Testis (tissue), 3 donors: ENCODE results near the gene KLHL7. TPM values are rescaled to one million over a fixed set of nuclear protein-coding genes. Genes with fewer than 3 reads are reported as not detected.

ENCODE experiments used
- DNase-seq: peaks from one replicate; pipeline ENCODE4 v3.0.0-alpha.2; 2019
- H3K27ac ChIP-seq, 2 donors: fragments of 200-600 bp; sonication (generic); one replicate each; pipeline ENCODE4 v1.5.1; 2019
- H3K27me3 ChIP-seq: fragments of 200-600 bp; sonication (generic); one replicate; pipeline ENCODE4 v1.5.1; 2019
- H3K36me3 ChIP-seq: fragments of 200-600 bp; sonication (generic); one replicate; pipeline ENCODE4 v1.5.1; 2017; ENCODE audit warnings: low read depth; ENCODE audit errors: missing control alignments
- H3K4me1 ChIP-seq: fragments of 200-600 bp; sonication (generic); one replicate; pipeline ENCODE4 v1.5.1; 2019
- H3K4me3 ChIP-seq, 2 donors: fragments of 200-600 bp; sonication (generic); one replicate each; pipeline ENCODE4 v1.5.1; 2017 to 2019
- H3K9me3 ChIP-seq: fragments of 200-600 bp; sonication (generic); one replicate; pipeline ENCODE4 v1.5.1; 2017
- POLR2A ChIP-seq: fragments of 450-650 bp; IDR thresholded peaks from one replicate; pipeline ENCODE4 v1.6.1; 2017; ENCODE audit warnings: antibody characterized with exemption, mild to moderate bottlenecking, moderate library complexity
- WGBS, 2 donors: methylation state at CpG; one replicate each; pipeline ENCODE4 v1.1.5; 2018; 5-methylcytosine and 5-hydroxymethylcytosine counted together
- intact Hi-C: fragments of 100-400 bp; cut with DNase I; formaldehyde crosslinking; loops from one replicate; pipeline ENCODE4 v1.15.1; 2023; ENCODE audit warnings: low total_unique reads
- polyA plus RNA-seq: library from polyadenylated mRNA; stranded (reverse); fragments of 350-450 nt; fragmentation: Illumina TruSeq; extraction: RNeasy Lipid Tissue Mini Kit (QIAGEN cat#74804); gene quantifications from one replicate; pipeline ENCODE4 v1.2.3, GENCODE V29; 2014; ENCODE audit warnings: low read depth, low replicate concordance; ENCODE audit not compliant: insufficient read depth
- total RNA-seq, 2 donors: library from RNA; depleted of rRNA; stranded (reverse); fragments of >200 nt; gene quantifications; one replicate each; pipeline ENCODE4 v1.2.3, GENCODE V29; 2016
- TF ChIP-seq, protein P1 (sequence below), 3 experiments: fragments of 450-650 bp in 2 of 3; fragments of 200-600 bp in 1 of 3; sonication (generic) in 1 of 3; IDR thresholded peaks; one replicate each; pipeline ENCODE4 v1.5.1; 2016 to 2019; ENCODE audit warnings: antibody characterized with exemption in 3 of 3, mild to moderate bottlenecking in 2 of 3, moderate library complexity in 1 of 3

The KLHL7 gene
- total and polyA plus RNA-seq, 3 donors from 2014 or later, result 85.3 to 135 (median 113) TPM

DNA sequence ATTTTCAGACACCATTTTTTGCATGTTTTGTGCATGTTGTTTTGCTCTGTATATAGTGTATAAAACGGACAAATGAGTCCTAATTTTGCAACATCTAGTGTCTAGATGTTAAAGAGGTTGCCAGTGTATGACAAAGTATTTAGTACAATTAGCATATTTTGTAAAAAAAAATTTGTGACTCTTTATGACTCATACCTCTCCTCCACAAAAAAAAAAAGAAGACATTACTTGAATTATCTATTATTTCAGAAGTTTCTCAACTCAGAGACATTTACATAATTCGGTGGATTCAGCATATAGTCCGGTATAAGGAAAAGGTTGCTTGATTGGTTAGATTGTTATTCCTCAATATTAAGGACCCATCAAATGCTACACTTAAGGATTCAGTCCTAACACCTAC is 102.3 kb downstream of the KLHL7 start:
- no peak overlapping the region for H3K4me3 ChIP-seq
- H3K36me3 ChIP-seq, result no peaks in the 10 kb centered on the region
- H3K27ac ChIP-seq, result no peak overlapping the region
- no peaks in the 10 kb centered on the region for H3K9me3 ChIP-seq
- peaks cover 4% of the 10 kb centered on the region for H3K4me1 ChIP-seq
- TF ChIP-seq POLR2A, result no peak
- TF ChIP-seq, protein P1, sequence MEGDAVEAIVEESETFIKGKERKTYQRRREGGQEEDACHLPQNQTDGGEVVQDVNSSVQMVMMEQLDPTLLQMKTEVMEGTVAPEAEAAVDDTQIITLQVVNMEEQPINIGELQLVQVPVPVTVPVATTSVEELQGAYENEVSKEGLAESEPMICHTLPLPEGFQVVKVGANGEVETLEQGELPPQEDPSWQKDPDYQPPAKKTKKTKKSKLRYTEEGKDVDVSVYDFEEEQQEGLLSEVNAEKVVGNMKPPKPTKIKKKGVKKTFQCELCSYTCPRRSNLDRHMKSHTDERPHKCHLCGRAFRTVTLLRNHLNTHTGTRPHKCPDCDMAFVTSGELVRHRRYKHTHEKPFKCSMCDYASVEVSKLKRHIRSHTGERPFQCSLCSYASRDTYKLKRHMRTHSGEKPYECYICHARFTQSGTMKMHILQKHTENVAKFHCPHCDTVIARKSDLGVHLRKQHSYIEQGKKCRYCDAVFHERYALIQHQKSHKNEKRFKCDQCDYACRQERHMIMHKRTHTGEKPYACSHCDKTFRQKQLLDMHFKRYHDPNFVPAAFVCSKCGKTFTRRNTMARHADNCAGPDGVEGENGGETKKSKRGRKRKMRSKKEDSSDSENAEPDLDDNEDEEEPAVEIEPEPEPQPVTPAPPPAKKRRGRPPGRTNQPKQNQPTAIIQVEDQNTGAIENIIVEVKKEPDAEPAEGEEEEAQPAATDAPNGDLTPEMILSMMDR (IDR thresholded peaks at IDR 0.05), result no peak
- intact Hi-C loops, result no loop called here
- DNase-seq, result no peak
- WGBS, 2 donors, result 82 to 86% methylated on average over 3 of the region's 3 CpGs
- H3K27me3 ChIP-seq, result no peaks in the 10 kb centered on the region

DNA sequence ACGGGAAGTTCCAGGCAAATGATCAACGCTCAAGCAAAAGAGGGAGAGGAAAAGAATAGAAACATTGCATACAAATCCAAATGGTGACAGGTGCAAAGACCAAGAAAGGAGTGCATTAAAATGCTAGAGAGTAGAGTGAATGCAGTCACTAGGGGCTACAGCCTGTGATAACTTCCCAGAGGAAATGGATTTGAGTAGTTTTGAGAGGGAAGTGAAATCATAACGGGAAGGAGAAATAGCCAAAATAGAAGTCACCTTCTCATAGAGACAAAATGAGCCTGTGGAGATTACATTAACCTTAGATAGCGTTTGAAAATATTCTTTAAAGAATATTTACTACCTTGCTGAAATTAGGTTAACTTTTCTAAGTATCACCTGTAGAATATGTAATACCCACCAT is 102.7 kb downstream of the KLHL7 start:
- H3K9me3 ChIP-seq, result no peaks in the 10 kb centered on the region
- TF ChIP-seq, protein P1 (IDR thresholded peaks at IDR 0.05), result no peak
- TF ChIP-seq POLR2A, result no peak
- no peaks in the 10 kb centered on the region for H3K36me3 ChIP-seq
- 62 to 89% methylated on average over 4 of the region's 4 CpGs for WGBS, 2 donors
- no peaks in the 10 kb centered on the region for H3K27me3 ChIP-seq
- intact Hi-C loops, result no loop called here
- no peak overlapping the region for H3K4me3 ChIP-seq
- peaks cover 4% of the 10 kb centered on the region for H3K4me1 ChIP-seq
- DNase-seq, result no peak
- no peak overlapping the region for H3K27ac ChIP-seq

DNA sequence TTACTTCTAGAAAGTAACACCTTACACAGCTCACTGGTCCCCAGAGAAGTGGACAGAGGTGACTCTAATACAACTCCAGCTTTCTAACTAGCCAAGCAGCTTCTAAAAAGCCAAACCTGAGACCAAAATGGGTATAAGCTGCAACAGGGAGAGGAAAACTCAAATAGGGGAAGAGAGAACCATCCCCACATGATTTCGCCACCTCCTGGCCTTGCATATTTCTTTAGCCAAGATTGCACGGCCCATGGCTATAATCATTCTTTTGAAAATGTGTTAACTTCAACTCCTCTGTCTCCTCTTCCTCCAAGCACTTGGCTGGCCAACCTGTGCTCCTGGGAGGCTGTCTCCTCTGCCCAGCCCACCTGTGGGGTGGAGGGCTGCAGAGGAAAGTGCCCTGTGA is 104.9 kb downstream of the KLHL7 start:
- DNase-seq, result no peak
- H3K4me3 ChIP-seq, result no peak overlapping the region
- H3K36me3 ChIP-seq, result no peaks in the 10 kb centered on the region
- intact Hi-C loops, result no loop called here
- TF ChIP-seq POLR2A, result no peak
- TF ChIP-seq, protein P1 (IDR thresholded peaks at IDR 0.05), result no peak
- WGBS, 2 donors, result 74 to 77% methylated on average over 2 of the region's 2 CpGs
- H3K4me1 ChIP-seq, result peaks cover 4% of the 10 kb centered on the region
- no peaks in the 10 kb centered on the region for H3K27me3 ChIP-seq
- H3K27ac ChIP-seq, result no peak overlapping the region
- no peaks in the 10 kb centered on the region for H3K9me3 ChIP-seq

DNA sequence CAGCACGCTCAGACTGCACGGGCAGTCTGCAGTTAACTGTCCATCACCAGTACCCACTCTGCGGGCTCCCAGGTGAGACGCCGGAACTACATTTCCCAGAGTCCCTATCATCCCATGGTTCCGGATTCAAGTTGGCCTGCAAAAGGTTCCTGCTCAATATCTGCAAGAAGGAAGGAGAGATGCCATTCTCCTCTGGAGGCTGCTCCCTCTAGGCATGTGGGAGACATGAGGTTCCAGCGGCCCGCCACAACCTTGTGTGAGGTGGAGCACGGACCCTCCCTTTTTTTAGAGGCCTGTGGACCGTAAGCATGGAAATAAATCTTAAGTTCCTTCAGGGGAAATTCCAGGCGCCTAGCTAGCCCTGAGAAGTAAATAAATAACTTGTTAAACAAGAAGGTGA is 106.0 kb downstream of the KLHL7 start:
- peaks cover 4% of the 10 kb centered on the region for H3K4me1 ChIP-seq
- no peak overlapping the region for H3K4me3 ChIP-seq
- intact Hi-C loops, result no loop called here
- no peaks in the 10 kb centered on the region for H3K27me3 ChIP-seq
- no peak overlapping the region for H3K27ac ChIP-seq
- no peak for DNase-seq
- no peaks in the 10 kb centered on the region for H3K36me3 ChIP-seq
- TF ChIP-seq, protein P1 (IDR thresholded peaks at IDR 0.05), result no peak
- TF ChIP-seq POLR2A, result no peak
- H3K9me3 ChIP-seq, result no peaks in the 10 kb centered on the region
- 53 to 67% methylated on average over 11 of the region's 11 CpGs for WGBS, 2 donors

DNA sequence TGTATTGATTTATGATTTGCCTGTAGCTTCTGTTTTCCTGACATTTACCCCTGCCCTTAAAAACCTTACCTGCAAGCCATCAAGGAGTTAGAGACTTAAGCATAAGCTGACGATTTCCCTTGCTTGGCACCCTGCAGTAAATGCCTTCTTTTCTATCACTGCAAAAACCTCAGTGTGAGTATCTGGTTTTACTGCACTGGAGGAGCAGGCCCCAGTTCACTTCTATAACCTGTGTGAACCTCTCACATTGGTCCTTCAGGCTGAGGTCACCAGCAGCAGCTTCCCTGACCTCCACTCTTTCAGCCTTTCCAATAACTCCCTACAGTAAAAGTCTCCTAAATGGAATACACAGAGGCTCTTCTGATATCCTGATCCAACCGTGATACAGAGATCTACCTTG is 106.8 kb downstream of the KLHL7 start:
- H3K27me3 ChIP-seq, result no peaks in the 10 kb centered on the region
- no peak for TF ChIP-seq POLR2A
- TF ChIP-seq, protein P1 (IDR thresholded peaks at IDR 0.05), result no peak
- no peak overlapping the region for H3K27ac ChIP-seq
- no peaks in the 10 kb centered on the region for H3K36me3 ChIP-seq
- peaks cover under 1% of the 10 kb centered on the region for H3K4me1 ChIP-seq
- no peak for DNase-seq
- intact Hi-C loops, result no loop called here
- H3K4me3 ChIP-seq, result no peak overlapping the region
- 74 to 89% methylated on average over 2 of the region's 2 CpGs for WGBS, 2 donors
- no peaks in the 10 kb centered on the region for H3K9me3 ChIP-seq
